ENCODE measurements around the gene RAB30. TPM values are rescaled to one million over a fixed set of nuclear protein-coding genes. Genes with fewer than 3 reads are reported as not detected.

RAB30 gene
- total and polyA plus RNA-seq, 2 donors (not counting 3 experiments of a cell fraction or from before 2014, with no cell fraction given): 4.1 to 14.6 TPM

DNA sequence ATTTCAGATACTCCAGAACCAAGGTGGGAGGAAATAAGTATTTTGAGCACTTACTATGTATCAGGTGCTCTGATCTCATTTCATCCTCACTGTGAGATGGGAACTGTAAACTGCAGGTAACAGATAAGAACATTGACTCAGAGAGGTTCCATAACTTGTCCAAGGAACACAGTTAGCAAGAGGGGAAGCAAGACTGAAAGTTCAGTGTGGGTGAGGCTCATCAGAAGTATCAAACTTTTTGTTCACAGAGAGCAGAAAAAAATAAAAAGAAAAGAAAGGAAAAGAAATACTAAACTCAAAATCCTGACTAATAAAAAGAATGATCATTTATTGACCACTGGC lies 37.1 kb downstream of the RAB30 start:
- Histone ChIP-seq H3K4me1 (ENCODE audit: control insufficient read depth, extremely low read depth, insufficient read depth, low read length) (peaks cover 5% of the 10 kb centered on the region), H3K4me2 (ENCODE audit: insufficient read depth, low read length) (no peak overlapping the region), H3K9me3 (replicated peaks; ENCODE audit: control insufficient read depth, insufficient read depth, low read length) (no peaks in the 10 kb centered on the region), H3K36me3 (ENCODE audit: control insufficient read depth in 2 of 2, extremely low read depth in 1 of 2, insufficient read depth in 2 of 2, low read length in 2 of 2) (no peaks in the 10 kb centered on the region), H3K27ac (ENCODE audit: insufficient read depth, low read depth, low read length) (no peak overlapping the region), H3K27me3 (ENCODE audit: control insufficient read depth in 2 of 2, insufficient read depth in 2 of 2, low read length in 2 of 2) (no peaks in the 10 kb centered on the region), H4K20me1 (replicated peaks; ENCODE audit: control insufficient read depth, extremely low read depth, insufficient read depth, low read length) (no peaks in the 10 kb centered on the region), H3K9me1 (replicated peaks; ENCODE audit: control insufficient read depth, extremely low read depth, insufficient read depth, low read length) (no peaks in the 10 kb centered on the region), H3K9ac (replicated peaks; ENCODE audit: extremely low read depth, insufficient read depth, low read length) (no peak overlapping the region), H3K4me3 (replicated peaks in 1 of 3; ENCODE audit: insufficient read depth in 1 of 3, low read depth in 1 of 3, low read length in 3 of 3) (no peak overlapping the region), H3K79me2 (ENCODE audit: control insufficient read depth, insufficient read depth, low read length) (no peaks in the 10 kb centered on the region), H2AFZ (ENCODE audit: low read depth, low read length) (no peak overlapping the region)
- FAIRE-seq (no peak), DNase-seq (ENCODE audit: low read depth, low spot score) (no peak)
- TF ChIP-seq GATA2 (IDR thresholded peaks at IDR 0.05; ENCODE audit: insufficient read depth, insufficient read length, low read depth, low read length): no peak
- TF ChIP-seq, protein P1, sequence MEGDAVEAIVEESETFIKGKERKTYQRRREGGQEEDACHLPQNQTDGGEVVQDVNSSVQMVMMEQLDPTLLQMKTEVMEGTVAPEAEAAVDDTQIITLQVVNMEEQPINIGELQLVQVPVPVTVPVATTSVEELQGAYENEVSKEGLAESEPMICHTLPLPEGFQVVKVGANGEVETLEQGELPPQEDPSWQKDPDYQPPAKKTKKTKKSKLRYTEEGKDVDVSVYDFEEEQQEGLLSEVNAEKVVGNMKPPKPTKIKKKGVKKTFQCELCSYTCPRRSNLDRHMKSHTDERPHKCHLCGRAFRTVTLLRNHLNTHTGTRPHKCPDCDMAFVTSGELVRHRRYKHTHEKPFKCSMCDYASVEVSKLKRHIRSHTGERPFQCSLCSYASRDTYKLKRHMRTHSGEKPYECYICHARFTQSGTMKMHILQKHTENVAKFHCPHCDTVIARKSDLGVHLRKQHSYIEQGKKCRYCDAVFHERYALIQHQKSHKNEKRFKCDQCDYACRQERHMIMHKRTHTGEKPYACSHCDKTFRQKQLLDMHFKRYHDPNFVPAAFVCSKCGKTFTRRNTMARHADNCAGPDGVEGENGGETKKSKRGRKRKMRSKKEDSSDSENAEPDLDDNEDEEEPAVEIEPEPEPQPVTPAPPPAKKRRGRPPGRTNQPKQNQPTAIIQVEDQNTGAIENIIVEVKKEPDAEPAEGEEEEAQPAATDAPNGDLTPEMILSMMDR (IDR thresholded peaks at IDR 0.05; ENCODE audit: extremely low read depth in 1 of 2, insufficient read depth in 1 of 2, low read depth in 1 of 2, low read length in 2 of 2): no peak
- no peak for TF ChIP-seq MYC (IDR thresholded peaks at IDR 0.05; ENCODE audit: low read depth, low read length)
- TF ChIP-seq, protein P2, sequence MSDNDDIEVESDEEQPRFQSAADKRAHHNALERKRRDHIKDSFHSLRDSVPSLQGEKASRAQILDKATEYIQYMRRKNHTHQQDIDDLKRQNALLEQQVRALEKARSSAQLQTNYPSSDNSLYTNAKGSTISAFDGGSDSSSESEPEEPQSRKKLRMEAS (IDR thresholded peaks at IDR 0.05; ENCODE audit: insufficient read depth, insufficient read length): no peak
- no peak for TF ChIP-seq FOS (IDR thresholded peaks at IDR 0.05; ENCODE audit: borderline replicate concordance, insufficient read depth, low read length)
- no peak for TF ChIP-seq POLR2AphosphoS5 (IDR thresholded peaks at IDR 0.05; ENCODE audit: insufficient read depth, low read depth, low read length)
- no peak for TF ChIP-seq POLR2A (IDR thresholded peaks at IDR 0.05; ENCODE audit: low read depth, low read length)
- TF ChIP-seq JUN (IDR thresholded peaks at IDR 0.05; ENCODE audit: borderline replicate concordance, insufficient read depth, insufficient read length, low read depth): no peak
- TF ChIP-seq EZH2 (IDR thresholded peaks at IDR 0.05; ENCODE audit: borderline replicate concordance, low read depth, low read length, severe bottlenecking): no peak
- dilution Hi-C loops (cut with MboI; ENCODE audit: extremely low pct_ligation_motif_present, low sequenced_read_pairs) (no loop called here), intact Hi-C loops (cut with micrococcal nuclease) (no loop called here)
- no TSS peak for BruUV-seq (replicated peaks)
- ChIA-PET CTCF (interaction anchor here (0.9 to 1.6 kb wide), 3 partner anchors 8 to 14 kb away, joined by 3 to 4 read pairs (median 4); no protein-coding TSS in a partner anchor), POLR2A (no interaction called here)
